ENCODE measurements around the gene KCNJ10. TPM values are rescaled to one million over a fixed set of nuclear protein-coding genes. Genes with fewer than 3 reads are reported as not detected.

Gene KCNJ10
- total and polyA plus RNA-seq, 8 donors = 0.19 to 1.1 (median 0.78) TPM; not detected in 5

DNA sequence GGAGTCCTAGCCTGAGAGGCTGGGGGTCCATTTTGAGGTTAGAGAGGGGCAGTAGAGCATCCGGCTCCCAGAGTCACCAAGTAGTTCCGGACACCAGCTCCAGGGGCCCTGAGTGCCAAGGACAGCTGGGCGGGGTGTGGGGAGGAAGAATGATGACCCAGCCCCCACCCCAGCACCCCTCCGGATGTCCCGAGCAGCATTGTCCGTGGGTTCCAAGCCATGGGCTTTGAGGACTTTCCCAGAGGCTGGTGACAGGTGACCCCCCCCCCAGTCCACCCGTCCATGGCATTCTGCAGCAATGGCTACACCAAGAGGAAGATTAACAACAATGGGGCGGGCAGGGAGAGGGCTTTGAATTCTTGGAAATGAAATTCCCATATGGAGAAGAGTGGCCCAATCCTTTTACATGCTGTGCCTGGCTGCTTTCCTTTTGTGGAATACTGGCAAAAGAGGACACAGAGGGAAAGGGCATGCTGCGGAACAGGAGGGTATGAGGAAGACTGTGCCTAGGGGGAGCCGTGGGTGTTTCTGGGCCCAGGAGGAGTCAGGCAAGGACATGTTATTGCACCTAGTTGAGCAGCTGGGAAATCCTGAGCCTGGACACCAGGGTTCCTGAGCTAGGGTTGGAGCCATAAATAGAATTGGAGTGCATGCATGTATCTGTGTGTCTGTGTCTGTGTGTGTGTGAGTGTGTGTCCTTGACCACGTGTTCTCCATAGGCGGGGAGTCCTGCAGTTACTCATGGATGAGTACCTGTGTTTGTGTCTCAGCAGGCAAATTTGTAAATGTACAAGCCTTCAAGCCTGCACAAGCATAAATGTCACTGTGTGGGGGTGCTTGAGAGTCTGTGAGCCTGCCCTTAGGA is 46.6 kb upstream of the KCNJ10 start:
- Histone ChIP-seq H3K27me3 (peaks cover 0 to 30% (median 15%) of the 10 kb centered on the region in 3 donors), H3K9me3 (no peaks in the 10 kb centered on the region), H3K27ac (peak overlapping the region in 3 of 5 donors; percentile 60 to 73 (median 73)), H3K4me1 (peaks cover 0 to 56% (median 23%) of the 10 kb centered on the region in 4 donors), H3K4me3 (peak overlapping the region in 3 of 4 donors; percentile 31 to 43 (median 41)), H3K36me3 (peaks cover 0 to 11% (median 4%) of the 10 kb centered on the region in 4 donors)
- 45 to 63% (median 61%) methylated on average over 9 to 12 of the region's 12 CpGs for WGBS, 5 donors
- DNase-seq = peak in 1 of 2 donors; percentile 59
- intact Hi-C loops (cut with DNase I; ENCODE audit: low total_unique reads) = loop anchor here (10.0 kb wide), 1 partner anchor 58 kb away; no protein-coding TSS in a partner anchor
- TF ChIP-seq POLR2AphosphoS5 (IDR thresholded peaks at IDR 0.05) = peak in 1 of 3 donors; percentile 11
- TF ChIP-seq, protein P1, sequence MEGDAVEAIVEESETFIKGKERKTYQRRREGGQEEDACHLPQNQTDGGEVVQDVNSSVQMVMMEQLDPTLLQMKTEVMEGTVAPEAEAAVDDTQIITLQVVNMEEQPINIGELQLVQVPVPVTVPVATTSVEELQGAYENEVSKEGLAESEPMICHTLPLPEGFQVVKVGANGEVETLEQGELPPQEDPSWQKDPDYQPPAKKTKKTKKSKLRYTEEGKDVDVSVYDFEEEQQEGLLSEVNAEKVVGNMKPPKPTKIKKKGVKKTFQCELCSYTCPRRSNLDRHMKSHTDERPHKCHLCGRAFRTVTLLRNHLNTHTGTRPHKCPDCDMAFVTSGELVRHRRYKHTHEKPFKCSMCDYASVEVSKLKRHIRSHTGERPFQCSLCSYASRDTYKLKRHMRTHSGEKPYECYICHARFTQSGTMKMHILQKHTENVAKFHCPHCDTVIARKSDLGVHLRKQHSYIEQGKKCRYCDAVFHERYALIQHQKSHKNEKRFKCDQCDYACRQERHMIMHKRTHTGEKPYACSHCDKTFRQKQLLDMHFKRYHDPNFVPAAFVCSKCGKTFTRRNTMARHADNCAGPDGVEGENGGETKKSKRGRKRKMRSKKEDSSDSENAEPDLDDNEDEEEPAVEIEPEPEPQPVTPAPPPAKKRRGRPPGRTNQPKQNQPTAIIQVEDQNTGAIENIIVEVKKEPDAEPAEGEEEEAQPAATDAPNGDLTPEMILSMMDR (IDR thresholded peaks at IDR 0.05) = no peak
- TF ChIP-seq POLR2A (IDR thresholded peaks at IDR 0.05) = no peak
- TF ChIP-seq EP300 (IDR thresholded peaks at IDR 0.05) = no peak

DNA sequence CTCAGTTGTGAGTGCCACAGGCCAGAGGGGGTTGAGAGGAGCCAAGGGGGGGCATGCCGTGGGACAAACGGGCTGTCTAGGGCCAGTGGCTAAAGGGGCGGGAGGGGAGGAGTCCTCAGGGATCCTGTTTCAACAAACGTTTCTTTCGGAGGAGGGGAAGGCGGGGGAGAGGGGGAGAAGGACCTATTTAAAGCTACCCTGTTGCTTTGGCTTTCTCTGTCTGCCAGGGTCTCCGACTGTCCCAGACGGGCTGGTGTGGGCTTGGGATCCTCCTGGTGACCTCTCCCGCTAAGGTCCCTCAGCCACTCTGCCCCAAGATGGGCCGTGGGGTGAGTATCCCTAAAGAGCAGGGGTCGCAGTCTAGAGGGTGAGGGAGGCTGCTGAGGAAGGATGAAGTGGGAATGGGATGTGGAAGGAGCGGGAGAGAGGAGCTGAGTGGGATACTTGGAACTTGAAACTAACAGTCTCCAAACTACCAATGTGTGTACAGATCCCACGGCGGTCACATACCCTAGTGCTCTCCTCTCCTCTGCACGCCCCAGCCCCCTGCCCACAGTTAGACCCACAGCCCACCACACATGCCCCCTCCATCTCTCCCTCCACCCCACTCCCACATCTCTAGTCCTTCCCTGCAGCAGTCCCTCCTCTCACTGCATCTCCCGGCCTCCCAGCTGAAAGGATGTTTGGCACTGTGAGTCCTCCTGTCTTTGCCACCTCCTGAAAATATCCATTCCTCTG is 45.8 kb upstream of the KCNJ10 start, which contains the start of gene ATP1A2:
Gene ATP1A2 (plus strand): TSS at position 215 of the 738 bp plus-strand sequence. CDS start 103 bp downstream, at position 318.
- TF ChIP-seq POLR2A (IDR thresholded peaks at IDR 0.05) = no peak
- Histone ChIP-seq H3K4me3 (peak within 1 kb of the TSS in 3 of 4 donors; percentile 31 to 43 (median 41)), H3K36me3 (peaks cover 0 to 3% (median 0%) of the 10 kb centered on the region in 4 donors), H3K27me3 (peaks cover 0 to 30% (median 15%) of the 10 kb centered on the region in 3 donors), H3K27ac (peak within 1 kb of the TSS in 3 of 5 donors; percentile 60 to 73 (median 73)), H3K9me3 (no peaks in the 10 kb centered on the region), H3K4me1 (peaks cover 0 to 56% (median 23%) of the 10 kb centered on the region in 4 donors)
- WGBS, 5 donors = 17 to 30% (median 26%) methylated on average over 15 to 16 of the region's 16 CpGs
- peak in 1 of 2 donors; percentile 62 for DNase-seq
- intact Hi-C loops (cut with DNase I; ENCODE audit: low total_unique reads) = loop anchor here (10.0 kb wide), 1 partner anchor 59 kb away; no protein-coding TSS in a partner anchor

DNA sequence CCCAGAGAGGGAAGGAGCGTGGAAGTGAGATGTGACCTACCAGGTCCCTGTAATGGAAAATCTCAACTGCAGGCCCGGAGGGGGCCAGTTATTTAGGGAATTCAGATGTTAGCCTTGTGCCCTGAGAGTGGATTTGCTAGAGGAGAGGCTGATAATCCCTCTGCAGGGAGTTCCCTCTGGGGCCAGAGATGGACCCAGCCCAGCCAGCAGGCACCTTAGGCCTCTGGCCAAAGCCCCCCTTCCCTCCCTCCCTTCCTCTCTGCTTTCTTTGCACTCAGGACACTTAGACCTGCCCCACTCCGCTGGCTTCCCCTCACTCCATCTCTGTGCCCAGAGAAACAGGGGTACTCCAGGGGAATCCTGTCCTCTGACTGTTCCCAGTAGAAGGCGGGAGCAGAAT is 44.1 kb upstream of the KCNJ10 start:
- DNase-seq = no peak
- 72 to 81% (median 75%) methylated on average over 4 of the region's 4 CpGs for WGBS, 5 donors
- H3K4me3 ChIP-seq = no peak overlapping the region
- H3K4me1 ChIP-seq = peaks cover 0 to 49% (median 23%) of the 10 kb centered on the region in 4 donors
- H3K9me3 ChIP-seq = no peaks in the 10 kb centered on the region
- intact Hi-C loops (cut with DNase I; ENCODE audit: low total_unique reads) = loop anchor here (10.0 kb wide), 1 partner anchor 61 kb away; no protein-coding TSS in a partner anchor
- peaks cover 0 to 30% (median 15%) of the 10 kb centered on the region in 3 donors for H3K27me3 ChIP-seq
- H3K27ac ChIP-seq = peak overlapping the region in 2 of 5 donors; percentile 27 to 73
- H3K36me3 ChIP-seq = no peaks in the 10 kb centered on the region
- no peak for TF ChIP-seq POLR2AphosphoS5 (IDR thresholded peaks at IDR 0.05)
- TF ChIP-seq EP300 (IDR thresholded peaks at IDR 0.05) = no peak
- TF ChIP-seq, protein P1 (IDR thresholded peaks at IDR 0.05) = no peak
- no peak for TF ChIP-seq POLR2A (IDR thresholded peaks at IDR 0.05)

DNA sequence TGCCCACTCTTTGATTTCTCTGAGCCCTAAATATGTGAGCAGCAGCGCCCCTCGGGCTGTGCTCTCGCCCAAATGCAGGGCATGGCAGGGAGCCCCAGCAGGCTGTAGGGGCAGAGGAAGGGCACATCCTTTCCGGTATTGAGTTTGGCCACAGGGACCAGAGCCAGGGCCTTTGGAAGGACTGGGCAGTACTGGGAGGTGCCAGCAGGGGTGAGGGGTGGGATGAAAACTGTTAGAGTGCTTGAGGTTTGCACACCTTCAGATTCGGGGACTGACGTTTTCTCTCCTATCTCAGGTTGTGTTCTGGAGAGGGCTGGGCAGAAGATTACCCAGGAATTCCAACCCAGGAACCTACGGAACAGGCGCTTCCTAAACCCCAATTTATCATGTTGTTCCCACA is 43.4 kb upstream of the KCNJ10 start:
- H3K27ac ChIP-seq = peak overlapping the region in 1 of 5 donors; percentile 73
- TF ChIP-seq, protein P1 (IDR thresholded peaks at IDR 0.05) = no peak
- no peak for TF ChIP-seq EP300 (IDR thresholded peaks at IDR 0.05)
- no peak for TF ChIP-seq POLR2A (IDR thresholded peaks at IDR 0.05)
- no peak for TF ChIP-seq POLR2AphosphoS5 (IDR thresholded peaks at IDR 0.05)
- H3K4me3 ChIP-seq = no peak overlapping the region
- DNase-seq = no peak
- H3K36me3 ChIP-seq = no peaks in the 10 kb centered on the region
- H3K9me3 ChIP-seq = no peaks in the 10 kb centered on the region
- H3K27me3 ChIP-seq = peaks cover 0 to 30% (median 15%) of the 10 kb centered on the region in 3 donors
- intact Hi-C loops (cut with DNase I; ENCODE audit: low total_unique reads) = loop anchor here (10.0 kb wide), 1 partner anchor 61 kb away; no protein-coding TSS in a partner anchor
- WGBS, 5 donors = 57 to 81% (median 71%) methylated on average over 8 of the region's 8 CpGs
- peaks cover 0 to 44% (median 21%) of the 10 kb centered on the region in 4 donors for H3K4me1 ChIP-seq
